HG03108 (cell line): ENCODE results near the gene MRPL36.
"Not testable (repeated sequence)": the region's sequence is repeated elsewhere in the genome, so short reads cannot be mapped to it uniquely, and the experiment has no call there.

Experiments used
- ATAC-seq: cut with Tn5 transposase; IDR thresholded peaks from one replicate; pipeline ENCODE4 v1.9.1; 2021; ENCODE audit warnings: moderate library complexity; ENCODE audit not compliant: unreplicated experiment

MRPL36 gene

GRCh38 chr5:1797103-1797800 is 2.4 kb downstream of the MRPL36 start:
- ATAC-seq: no peak

- no peak for ATAC-seq
Measured at GRCh38 chr5:1796371-1797102, 3.1 kb downstream of the MRPL36 start.

GRCh38 chr5:1795931-1796330 is 3.7 kb downstream of the MRPL36 start:
- ATAC-seq: no peak

GRCh38 chr5:1795506-1795905 is 4.1 kb downstream of the MRPL36 start:
- ATAC-seq: no peak

GRCh38 chr5:1794901-1795290 is 4.7 kb downstream of the MRPL36 start:
- ATAC-seq: no peak

- ATAC-seq: no peak
Measured at GRCh38 chr5:1793966-1794900, 5.4 kb downstream of the MRPL36 start.

GRCh38 chr5:1793301-1793740 is 6.3 kb downstream of the MRPL36 start:
- no peak for ATAC-seq

- peak; percentile 90 for ATAC-seq
Measured at GRCh38 chr5:1792842-1793266, 6.8 kb downstream of the MRPL36 start.

- no peak for ATAC-seq
Measured at GRCh38 chr5:1791176-1791575, 8.5 kb downstream of the MRPL36 start.

GRCh38 chr5:1789834-1790471 is 9.7 kb downstream of the MRPL36 start:
- ATAC-seq: no peak

GRCh38 chr5:1789438-1789833 is 10.2 kb downstream of the MRPL36 start:
- not testable (repeated sequence) for ATAC-seq

GRCh38 chr5:1788828-1789227 is 10.8 kb downstream of the MRPL36 start:
- ATAC-seq: no peak

- ATAC-seq: no peak
Measured at GRCh38 chr5:1788200-1788599, 11.4 kb downstream of the MRPL36 start.

GRCh38 chr5:1787472-1788047 is 12.1 kb downstream of the MRPL36 start:
- ATAC-seq: no peak

GRCh38 chr5:1786621-1787471 is 12.8 kb downstream of the MRPL36 start:
- ATAC-seq: no peak

GRCh38 chr5:1785984-1786383 is 13.7 kb downstream of the MRPL36 start:
- ATAC-seq: no peak

GRCh38 chr5:1785062-1785461 is 14.6 kb downstream of the MRPL36 start:
- no peak for ATAC-seq

GRCh38 chr5:1784197-1785050 is 15.2 kb downstream of the MRPL36 start:
- no peak for ATAC-seq

GRCh38 chr5:1783216-1783554 is 16.5 kb downstream of the MRPL36 start:
- peak; percentile 82 for ATAC-seq
